ENCODE measurements around the gene SRMS.
A peak's percentile ranks its signal among the peaks of the same experiment; 100 is the strongest.

SRMS gene

GRCh38 chr20:63501818-63502670, 45.5 kb downstream of the SRMS start:
- DNase-seq (ENCODE audit: low spot score) = peak; percentile 98

- peak; percentile 57 for DNase-seq (ENCODE audit: low spot score)
Measured at GRCh38 chr20:63500902-63501817, 46.4 kb downstream of the SRMS start.

- DNase-seq (ENCODE audit: low spot score) = peak; percentile 62
Measured at GRCh38 chr20:63500151-63500901, 47.2 kb downstream of the SRMS start.

- no peak for DNase-seq (ENCODE audit: low spot score)
Measured at GRCh38 chr20:63499338-63499969, 48.1 kb downstream of the SRMS start.

GRCh38 chr20:63498960-63499337, 48.6 kb downstream of the SRMS start, which contains the start of gene EEF1A2:
Gene EEF1A2, minus strand, starts transcription at chr20:63499083. Its CDS starts 1,320 bp downstream, at chr20:63497763.
- peak; percentile 53 for DNase-seq (ENCODE audit: low spot score)

- DNase-seq (ENCODE audit: low spot score) = peak; percentile 58
Measured at GRCh38 chr20:63497946-63498935, 49.3 kb downstream of the SRMS start.

GRCh38 chr20:63497138-63497945, 50.2 kb downstream of the SRMS start:
- DNase-seq (ENCODE audit: low spot score) = no peak

GRCh38 chr20:63496596-63497120, 50.9 kb downstream of the SRMS start:
- no peak for DNase-seq (ENCODE audit: low spot score)

GRCh38 chr20:63495741-63496595, 51.6 kb downstream of the SRMS start:
- peak; percentile 73 for DNase-seq (ENCODE audit: low spot score)

GRCh38 chr20:63495167-63495720, 52.3 kb downstream of the SRMS start:
- no peak for DNase-seq (ENCODE audit: low spot score)

- DNase-seq (ENCODE audit: low spot score) = no peak
Measured at GRCh38 chr20:63494420-63495166, 53.0 kb downstream of the SRMS start.

GRCh38 chr20:63494084-63494419, 53.5 kb downstream of the SRMS start:
- DNase-seq (ENCODE audit: low spot score) = peak; percentile 38

- no peak for DNase-seq (ENCODE audit: low spot score)
Measured at GRCh38 chr20:63493563-63494020, 54.0 kb downstream of the SRMS start.

GRCh38 chr20:63492982-63493381, 54.6 kb downstream of the SRMS start:
- DNase-seq (ENCODE audit: low spot score) = no peak

GRCh38 chr20:63492518-63492917, 55.0 kb downstream of the SRMS start:
- no peak for DNase-seq (ENCODE audit: low spot score)

- DNase-seq (ENCODE audit: low spot score) = no peak
Measured at GRCh38 chr20:63491635-63492230, 55.8 kb downstream of the SRMS start.

GRCh38 chr20:63491078-63491477, 56.5 kb downstream of the SRMS start:
- no peak for DNase-seq (ENCODE audit: low spot score)

All from cerebellar cortex (tissue), 1 donor.